Gastrocnemius medialis (tissue), 4 donors: ENCODE results near the gene SMURF2. TPM values are rescaled to one million over a fixed set of nuclear protein-coding genes. Genes with fewer than 3 reads are reported as not detected.

ENCODE experiments used
- ATAC-seq, 2 donors: fragments of 150-250 bp; one replicate each; pipeline ENCODE4 v1.9.1; 2016
- DNase-seq, 2 donors: peaks; one replicate each; pipeline ENCODE4 v3.0.0-alpha.2; 2019
- H3K27ac ChIP-seq, 4 donors: fragments of 200-600 bp; sonication (generic); 1 replicate in 1 of 4; 2 replicates in 3 of 4; pipeline ENCODE4 v1.5.1; 2016 to 2018; ENCODE audit warnings: mild to moderate bottlenecking in 2 of 4, moderate library complexity in 1 of 4
- H3K27me3 ChIP-seq, 3 donors: fragments of 200-600 bp; sonication (generic) in 2 of 3; 1 replicate in 1 of 3; 2 replicates in 2 of 3; pipeline versions ENCODE4 v1.5.1 to v1.6.0; 2016 to 2019; ENCODE audit warnings: mild to moderate bottlenecking in 1 of 3, moderate library complexity in 1 of 3
- H3K36me3 ChIP-seq, 2 donors: fragments of 200-600 bp; sonication (generic) in 1 of 2; one replicate each; pipeline ENCODE4 v1.5.1; 2017 to 2018
- H3K4me1 ChIP-seq, 2 donors: fragments of 200-600 bp; sonication (generic) in 1 of 2; one replicate each; pipeline ENCODE4 v1.5.1; 2016 to 2017; ENCODE audit warnings: mild to moderate bottlenecking in 2 of 2
- H3K4me3 ChIP-seq, 4 donors: fragments of 200-600 bp; sonication (generic) in 3 of 4; 1 replicate in 1 of 4; 2 replicates in 3 of 4; pipeline ENCODE4 v1.5.1; 2016 to 2019; ENCODE audit warnings: mild to moderate bottlenecking in 2 of 4
- H3K9me3 ChIP-seq, 3 donors: fragments of 200-600 bp; sonication (generic) in 2 of 3; 1 replicate in 1 of 3; 2 replicates in 2 of 3; pipeline ENCODE4 v1.5.1; 2016 to 2019
- CTCF ChIP-seq, 5 experiments: fragments of 450-650 bp in 3 of 5; fragments of 200-600 bp in 2 of 5; sonication (generic) in 2 of 5; IDR thresholded peaks in 4 of 5; conservative IDR thresholded peaks in 1 of 5; 1 replicate in 4 of 5; 2 replicates in 1 of 5; pipeline ENCODE4 v1.5.1; 2016 to 2019; ENCODE audit warnings: antibody characterized with exemption in 5 of 5, mild to moderate bottlenecking in 3 of 5, moderate library complexity in 3 of 5
- POLR2A ChIP-seq, 2 donors: fragments of 450-650 bp; IDR thresholded peaks; one replicate each; pipeline ENCODE4 v1.6.1; 2017; ENCODE audit warnings: antibody characterized with exemption in 2 of 2, mild to moderate bottlenecking in 2 of 2, moderate library complexity in 2 of 2
- in situ Hi-C, 4 donors: fragments of 200-750 bp; cut with MboI; loops; one replicate each; pipeline versions ENCODE4 v1.15.0 to v1.8.0; 2017; ENCODE audit warnings: low sequenced_read_pairs in 4 of 4
- intact Hi-C: fragments of 100-400 bp; cut with DNase I; formaldehyde crosslinking; loops from one replicate; pipeline ENCODE4 v1.15.1; 2023; ENCODE audit warnings: low total_unique reads
- total RNA-seq, 4 donors: library from RNA; depleted of rRNA; stranded (reverse); fragments of >200 nt; gene quantifications; one replicate each; pipeline versions ENCODE4 v1.1.0 to v1.2.3, GENCODE V29; 2016

Gene SMURF2
- total RNA-seq, 4 donors from 2014 or later = 8.9 to 15.3 (median 11.4) TPM

GRCh38 chr17:64535357-64535756 lies 126.8 kb downstream of the SMURF2 start:
- no peaks in the 10 kb centered on the region for H3K4me1 ChIP-seq

GRCh38 chr17:64534187-64534586 lies 127.9 kb downstream of the SMURF2 start:
- no peak for ATAC-seq
- Histone ChIP-seq H3K4me3 (no peak overlapping the region), H3K27me3 (no peaks in the 10 kb centered on the region), H3K27ac (no peak overlapping the region), H3K4me1 (no peaks in the 10 kb centered on the region), H3K36me3 (peaks cover 0 to 100% of the 10 kb centered on the region in 2 donors), H3K9me3 (no peaks in the 10 kb centered on the region)
- intact Hi-C loops = no loop called here
- in situ Hi-C loops = no loop called here
- DNase-seq = no peak
- TF ChIP-seq CTCF (IDR thresholded peaks at IDR 0.05 in 4 of 5, conservative IDR thresholded peaks at IDR 0.05 in 1 of 5) = no peak
- TF ChIP-seq POLR2A (IDR thresholded peaks at IDR 0.05) = no peak

More at GRCh38 chr17:64535357-64535756, 126.8 kb downstream of the SMURF2 start:
- H3K27me3 ChIP-seq = no peaks in the 10 kb centered on the region
- DNase-seq = no peak
- TF ChIP-seq POLR2A (IDR thresholded peaks at IDR 0.05) (no peak), CTCF (IDR thresholded peaks at IDR 0.05 in 4 of 5, conservative IDR thresholded peaks at IDR 0.05 in 1 of 5) (no peak)
- intact Hi-C loops (no loop called here), in situ Hi-C loops (no loop called here)
- no peak for ATAC-seq
- H3K4me3 ChIP-seq = no peak overlapping the region
- no peaks in the 10 kb centered on the region for H3K9me3 ChIP-seq
- no peak overlapping the region for H3K27ac ChIP-seq
- H3K36me3 ChIP-seq = peaks cover 0 to 100% of the 10 kb centered on the region in 2 donors

GRCh38 chr17:64533784-64534183 lies 128.3 kb downstream of the SMURF2 start:
- ATAC-seq (no peak), DNase-seq (no peak)
- H3K9me3 ChIP-seq = no peaks in the 10 kb centered on the region
- H3K27ac ChIP-seq = no peak overlapping the region
- intact Hi-C loops = no loop called here
- no peak overlapping the region for H3K4me3 ChIP-seq
- in situ Hi-C loops = no loop called here
- TF ChIP-seq POLR2A (IDR thresholded peaks at IDR 0.05) (no peak), CTCF (IDR thresholded peaks at IDR 0.05 in 4 of 5, conservative IDR thresholded peaks at IDR 0.05 in 1 of 5) (no peak)
- H3K36me3 ChIP-seq = peaks cover 0 to 100% of the 10 kb centered on the region in 2 donors
- H3K27me3 ChIP-seq = no peaks in the 10 kb centered on the region
- H3K4me1 ChIP-seq = no peaks in the 10 kb centered on the region

- no peaks in the 10 kb centered on the region for H3K27me3 ChIP-seq
- no peaks in the 10 kb centered on the region for H3K9me3 ChIP-seq
- H3K4me1 ChIP-seq = no peaks in the 10 kb centered on the region
- H3K27ac ChIP-seq = no peak overlapping the region
- in situ Hi-C loops = no loop called here
- no peak for ATAC-seq
- H3K4me3 ChIP-seq = no peak overlapping the region
- no peak for TF ChIP-seq CTCF (IDR thresholded peaks at IDR 0.05 in 4 of 5, conservative IDR thresholded peaks at IDR 0.05 in 1 of 5)
- no peak for TF ChIP-seq POLR2A (IDR thresholded peaks at IDR 0.05)
- intact Hi-C loops = no loop called here
- no peak for DNase-seq
- H3K36me3 ChIP-seq = peaks cover 0 to 100% of the 10 kb centered on the region in 2 donors
Measured at GRCh38 chr17:64532409-64532808, 129.7 kb downstream of the SMURF2 start.

- TF ChIP-seq POLR2A (IDR thresholded peaks at IDR 0.05) = no peak
- H3K27ac ChIP-seq = no peak overlapping the region
- H3K4me3 ChIP-seq = no peak overlapping the region
- in situ Hi-C loops = no loop called here
- ATAC-seq (no peak), DNase-seq (no peak)
- H3K27me3 ChIP-seq = no peaks in the 10 kb centered on the region
- no peaks in the 10 kb centered on the region for H3K4me1 ChIP-seq
- H3K36me3 ChIP-seq = peaks cover 0 to 100% of the 10 kb centered on the region in 2 donors
- intact Hi-C loops = no loop called here
- no peaks in the 10 kb centered on the region for H3K9me3 ChIP-seq
Measured at GRCh38 chr17:64531955-64532371, 130.1 kb downstream of the SMURF2 start.
